ENCODE results near the gene SRSF11.

GRCh38 chr1:70211541-70211940 lies 9.6 kb upstream of the SRSF11 start:
- no peak for TF ChIP-seq EZH2 (IDR thresholded peaks at IDR 0.05; ENCODE audit: borderline replicate concordance, insufficient read depth, low read depth, low read length, poor library complexity, severe bottlenecking)
- TF ChIP-seq CTCF (IDR thresholded peaks at IDR 0.05) = no peak
